Measurements from ENCODE around the gene PLEKHN1.

DNA sequence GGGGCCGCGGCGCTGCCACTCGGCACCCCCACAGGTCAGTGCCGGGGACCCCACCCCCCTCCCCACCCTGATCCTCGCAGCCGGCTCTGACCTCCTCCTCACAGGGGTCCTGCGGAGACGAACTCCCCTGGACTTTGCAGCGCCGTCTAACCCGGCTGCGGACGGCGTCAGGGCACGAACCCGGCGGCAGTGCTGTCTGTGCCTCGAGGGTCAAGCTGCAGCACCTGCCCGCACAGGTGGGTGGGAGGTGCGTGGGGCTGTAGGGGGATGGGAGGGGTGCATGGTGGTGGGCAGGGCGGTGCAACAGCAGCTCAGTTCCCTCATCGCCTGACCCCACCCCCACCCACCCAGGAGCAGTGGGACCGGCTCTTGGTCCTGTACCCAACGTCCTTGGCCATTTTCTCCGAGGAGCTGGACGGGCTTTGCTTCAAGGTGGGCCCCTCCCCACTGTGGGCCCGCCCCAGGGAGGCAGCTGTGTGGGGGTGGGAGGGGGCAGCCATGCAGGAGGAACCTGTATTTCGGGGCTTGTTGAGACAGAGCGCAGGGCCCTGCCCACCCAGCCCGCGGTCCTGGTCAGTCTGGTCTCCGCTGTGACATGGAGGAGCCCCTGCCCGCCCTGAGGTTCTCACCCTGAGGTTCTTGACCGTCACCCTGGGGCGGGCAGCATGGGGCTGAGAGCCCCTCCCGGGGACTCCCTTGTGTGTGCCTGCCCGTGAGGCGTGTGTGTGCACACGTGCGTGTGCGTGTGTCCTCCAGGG, 4.9 kb downstream of the PLEKHN1 start:
- TF ChIP-seq ZNF76 (tag by site-specific recombination; IDR thresholded peaks at IDR 0.05; ENCODE audit: borderline replicate concordance, low read depth) (no peak), ZNF677 (tag by site-specific recombination; IDR thresholded peaks at IDR 0.05) (no peak)

Measured in HEK293 (cell line).